Glomerular visceral epithelial cell (primary cell): ENCODE data around the gene CCDC92.
"Not testable (repeated sequence)": the region's sequence is repeated elsewhere in the genome, so short reads cannot be mapped to it uniquely, and the experiment has no call there.

Source experiments
- DNase-seq: peaks from one replicate; pipeline ENCODE4 v3.0.0-alpha.2; 2016; ENCODE audit errors: extremely low spot score

The CCDC92 gene

GRCh38 chr12:123949770-123950165 lies 22.9 kb downstream of the CCDC92 start:
- no peak for DNase-seq

GRCh38 chr12:123948796-123949769 lies 23.5 kb downstream of the CCDC92 start:
- DNase-seq: no peak

- no peak for DNase-seq
Observed at GRCh38 chr12:123948401-123948795, 24.2 kb downstream of the CCDC92 start.

GRCh38 chr12:123947531-123947930 lies 25.1 kb downstream of the CCDC92 start:
- not testable (repeated sequence) for DNase-seq

- DNase-seq: not testable (repeated sequence)
Observed at GRCh38 chr12:123946516-123947505, 25.8 kb downstream of the CCDC92 start.

DNA sequence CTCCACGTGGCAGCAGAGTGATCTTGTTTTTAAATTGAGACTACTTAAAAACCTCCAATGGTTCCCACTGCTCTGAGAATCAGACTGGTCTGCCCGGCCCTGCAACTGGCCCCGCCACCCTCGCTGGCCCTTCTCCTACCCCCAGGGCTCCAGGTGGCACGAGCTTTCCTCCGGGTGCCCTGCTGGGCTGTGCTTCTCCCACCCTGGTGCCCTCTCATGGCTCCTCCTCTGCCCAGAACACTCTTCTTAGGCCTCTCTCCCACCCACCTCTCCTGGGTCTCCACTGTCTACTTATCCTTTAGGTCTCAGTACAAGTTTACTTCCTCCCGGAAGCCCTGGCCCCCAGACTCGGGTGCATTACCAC lies 26.5 kb downstream of the CCDC92 start:
- no peak for DNase-seq

DNA sequence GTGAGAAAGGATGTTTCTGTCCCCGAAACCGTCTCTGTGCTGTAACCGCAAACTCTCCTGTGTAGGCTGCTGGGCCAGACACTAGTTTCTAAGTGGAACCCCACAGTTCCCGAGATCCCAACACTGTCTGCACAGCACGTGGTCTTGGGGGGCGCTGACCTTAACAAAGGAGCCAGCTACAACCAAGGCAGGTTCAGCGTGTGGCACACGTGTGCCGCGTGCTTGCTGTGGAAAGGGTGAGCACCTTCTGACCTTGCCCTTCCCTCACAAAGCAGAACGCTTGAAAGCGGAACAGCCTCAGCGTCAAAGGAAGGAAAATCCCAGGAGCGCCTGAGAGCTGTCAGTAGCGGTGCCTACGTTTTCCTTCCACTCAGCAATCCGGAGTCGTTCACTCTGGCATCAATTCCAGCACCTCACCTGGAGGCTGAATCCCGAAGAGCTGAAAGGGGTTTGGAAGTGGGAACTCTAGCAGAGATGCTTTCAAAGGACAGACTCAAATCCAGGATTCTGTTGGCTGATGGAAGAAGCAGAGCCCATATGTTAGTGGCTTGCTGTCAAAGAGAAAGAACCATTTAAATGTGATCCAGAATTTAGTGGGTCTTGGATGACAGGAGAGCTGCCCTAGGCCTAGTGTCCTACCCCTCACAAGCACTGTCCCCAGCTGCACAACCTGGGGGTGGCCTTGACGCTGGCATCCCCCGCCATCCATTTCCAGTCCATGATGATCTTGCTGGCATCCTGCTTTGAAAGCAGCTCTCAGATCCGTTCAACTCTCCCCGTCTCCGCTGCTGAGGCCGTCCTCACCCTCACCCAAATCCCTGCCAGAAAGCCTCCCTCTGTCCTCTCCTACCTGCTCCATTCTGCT lies 27.1 kb downstream of the CCDC92 start:
- DNase-seq: no peak

DNA sequence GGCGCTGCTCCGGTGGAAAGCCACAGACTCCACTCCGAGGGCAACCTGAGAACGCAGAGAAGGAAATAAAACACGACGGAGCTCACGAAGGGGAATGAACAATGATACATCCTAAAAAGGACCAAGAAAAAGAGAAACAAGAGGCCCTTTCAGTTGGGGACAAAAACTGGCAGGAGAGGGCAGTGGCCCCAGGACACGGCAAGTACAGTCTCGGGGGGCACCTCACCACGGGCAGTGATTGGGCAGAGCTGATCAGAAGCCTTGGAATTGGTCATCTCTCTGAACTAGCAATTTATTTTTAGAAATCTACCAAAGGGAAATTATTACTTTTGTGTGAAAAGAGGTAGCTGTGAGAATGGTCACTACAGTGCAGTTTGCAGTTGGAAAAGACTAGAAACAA lies 27.9 kb downstream of the CCDC92 start:
- DNase-seq: no peak

- no peak for DNase-seq
Observed at GRCh38 chr12:123943816-123944215, 28.8 kb downstream of the CCDC92 start.

DNA sequence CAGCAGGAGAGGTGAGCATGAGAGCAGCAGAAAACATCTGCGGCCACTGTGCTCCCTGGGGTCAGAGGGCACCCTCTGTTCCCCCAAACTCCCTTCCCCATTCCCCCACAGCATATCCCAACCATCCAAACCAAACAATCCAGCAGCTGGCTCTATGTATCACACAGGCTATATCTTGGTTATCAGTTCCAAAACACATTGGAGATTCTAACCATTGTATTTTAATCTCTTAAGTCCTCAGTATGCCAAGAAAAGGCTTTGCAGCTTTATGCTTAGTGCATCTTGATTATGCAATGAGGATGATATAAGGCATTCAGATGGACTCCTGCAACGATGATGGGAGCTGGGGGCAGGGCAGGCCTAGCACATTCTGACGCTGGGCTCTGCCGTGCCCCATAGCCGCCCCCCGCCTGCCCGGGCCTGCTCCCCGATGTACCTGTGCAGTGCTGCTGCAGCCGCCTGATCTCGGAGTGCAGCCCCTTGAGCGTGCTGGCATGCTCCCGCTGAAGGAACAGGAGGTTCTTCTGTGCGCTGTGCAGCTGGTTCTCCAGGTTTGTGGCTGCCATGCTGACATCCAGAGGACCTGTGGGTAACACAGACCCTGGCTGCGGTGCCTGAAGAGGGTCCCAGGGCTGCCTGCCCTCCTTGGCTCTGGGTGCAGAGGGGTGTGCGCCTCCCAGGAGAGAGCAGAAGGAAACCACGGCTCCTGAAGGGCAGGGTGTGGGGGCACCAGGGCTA lies 29.6 kb downstream of the CCDC92 start:
- DNase-seq: no peak

DNA sequence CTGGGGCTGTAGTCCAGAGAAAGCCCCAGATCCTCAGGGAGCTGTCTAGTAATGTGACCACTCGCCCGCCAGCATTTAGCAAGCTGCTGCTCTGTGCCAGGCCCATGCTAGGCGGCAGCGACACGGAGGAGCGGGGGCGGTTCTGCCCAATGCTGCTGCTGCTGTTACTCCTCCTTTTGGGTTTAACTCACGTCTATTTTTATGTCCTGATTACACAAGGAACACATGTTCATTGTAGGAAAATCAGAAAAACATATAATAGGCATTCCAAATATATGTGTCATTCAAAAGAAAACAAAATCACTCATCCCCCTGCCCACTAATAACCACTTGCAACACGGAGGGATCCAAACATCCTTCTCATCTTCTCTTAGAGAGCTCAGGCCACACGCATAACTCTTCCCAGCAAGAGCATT lies 30.4 kb downstream of the CCDC92 start:
- peak; percentile 46 for DNase-seq

DNA sequence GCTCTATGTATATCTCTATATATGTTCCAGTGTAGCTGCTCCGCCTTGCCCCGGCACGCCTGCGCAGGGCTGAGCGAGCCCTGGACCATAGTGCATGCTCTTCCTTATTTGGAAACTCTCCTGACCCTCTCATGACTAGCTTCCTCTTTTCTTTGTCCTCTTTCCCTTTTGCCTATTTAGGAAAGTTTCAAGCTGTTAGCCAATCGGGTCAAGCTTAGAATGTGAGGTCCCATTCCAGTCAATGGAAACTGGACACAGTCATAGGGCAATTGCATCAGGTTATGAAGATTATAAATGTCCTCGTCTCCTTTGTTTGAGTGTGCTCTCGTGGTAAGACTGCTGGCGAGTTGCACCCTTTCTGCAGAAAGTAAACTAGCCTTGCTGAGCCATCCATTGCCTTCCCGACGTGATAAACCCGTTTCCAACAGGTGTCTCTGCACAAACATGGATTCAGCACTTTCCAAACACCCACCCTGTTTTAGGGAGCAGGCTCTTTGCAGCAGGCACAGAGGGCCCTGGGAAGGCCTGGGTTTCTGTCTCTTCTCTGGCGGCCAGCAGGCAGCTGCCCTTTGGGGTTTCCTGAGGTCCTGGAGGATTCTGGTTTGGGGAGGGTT lies 30.9 kb downstream of the CCDC92 start:
- DNase-seq: no peak

DNA sequence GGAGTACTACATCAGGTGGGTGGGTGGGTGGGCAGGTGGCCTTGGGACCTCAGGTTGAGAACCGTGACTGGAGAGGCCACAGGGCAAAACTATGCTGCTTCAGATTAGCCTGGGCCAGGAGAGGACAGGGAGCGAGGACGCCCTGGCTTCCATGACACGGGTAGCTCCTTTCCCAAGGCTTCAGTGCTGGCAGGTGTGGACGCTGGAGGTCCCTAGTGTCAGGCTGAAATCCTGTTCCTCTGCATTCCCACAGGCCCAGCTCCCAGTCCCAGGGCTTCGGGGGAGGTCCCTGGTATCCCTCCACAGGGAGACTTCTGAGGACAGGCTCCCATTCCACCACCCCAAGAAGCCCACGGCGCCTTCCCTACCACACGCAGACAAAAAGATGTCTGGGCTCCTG lies 31.6 kb downstream of the CCDC92 start:
- no peak for DNase-seq

DNA sequence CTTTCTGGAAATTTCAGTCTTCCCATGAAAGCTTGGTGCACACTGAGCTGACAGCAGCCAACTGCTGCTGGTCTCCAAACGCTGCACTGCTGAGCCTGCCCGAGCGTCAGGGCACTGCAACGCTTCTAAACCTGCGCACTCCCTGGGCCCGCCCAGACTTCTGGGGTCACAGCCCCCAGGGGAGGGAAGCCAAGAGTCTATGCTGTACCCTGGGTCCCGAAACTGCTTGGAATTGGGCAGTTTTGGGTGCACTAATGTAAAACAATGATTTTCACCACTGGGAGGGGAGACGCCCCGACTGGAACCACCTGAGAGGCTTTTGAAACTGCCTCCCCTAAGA lies 32.0 kb downstream of the CCDC92 start:
- DNase-seq: no peak

DNA sequence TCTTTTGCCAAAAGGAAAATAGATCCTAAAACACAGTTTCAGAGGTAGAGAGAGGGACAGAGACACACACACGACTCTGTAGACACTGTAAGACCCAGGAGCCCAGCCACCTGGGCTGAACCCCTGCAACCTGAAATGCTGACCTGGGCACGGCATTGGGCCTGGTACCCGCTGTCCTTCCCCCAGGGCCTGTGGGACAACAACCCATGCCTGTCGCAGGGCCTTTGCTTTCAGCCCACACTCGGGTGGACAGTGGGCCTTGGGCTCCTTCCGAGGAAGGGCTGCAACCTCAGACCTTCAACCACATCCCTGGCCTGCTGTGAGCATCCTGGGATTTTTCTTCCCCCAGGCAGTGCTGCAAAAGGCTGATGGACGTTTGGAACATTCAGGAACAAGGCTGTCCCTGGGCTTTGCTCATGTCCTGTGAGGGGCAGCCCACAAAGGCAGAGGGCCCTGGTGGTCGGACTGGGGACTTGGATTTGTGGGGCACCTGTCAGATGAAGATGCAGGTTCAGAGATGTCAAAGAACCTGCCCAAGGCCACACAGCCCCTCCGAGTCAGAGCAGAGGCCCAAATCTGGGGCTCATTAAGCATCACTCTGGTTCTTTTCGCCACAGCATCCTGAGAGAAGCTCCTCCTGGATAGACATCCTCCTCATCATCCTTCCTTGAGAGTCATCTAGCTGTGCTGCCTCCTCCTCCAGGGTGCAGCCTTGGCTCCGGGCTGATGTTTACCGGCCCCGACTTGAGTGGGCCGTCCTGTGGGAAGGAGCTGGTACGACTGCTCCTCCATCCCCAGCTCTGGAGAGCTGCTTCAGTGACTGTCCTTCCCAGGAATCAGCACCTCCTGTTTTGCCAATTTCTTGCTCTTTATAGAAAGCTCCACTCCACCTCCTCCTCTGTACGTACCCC lies 32.7 kb downstream of the CCDC92 start:
- DNase-seq: no peak

DNA sequence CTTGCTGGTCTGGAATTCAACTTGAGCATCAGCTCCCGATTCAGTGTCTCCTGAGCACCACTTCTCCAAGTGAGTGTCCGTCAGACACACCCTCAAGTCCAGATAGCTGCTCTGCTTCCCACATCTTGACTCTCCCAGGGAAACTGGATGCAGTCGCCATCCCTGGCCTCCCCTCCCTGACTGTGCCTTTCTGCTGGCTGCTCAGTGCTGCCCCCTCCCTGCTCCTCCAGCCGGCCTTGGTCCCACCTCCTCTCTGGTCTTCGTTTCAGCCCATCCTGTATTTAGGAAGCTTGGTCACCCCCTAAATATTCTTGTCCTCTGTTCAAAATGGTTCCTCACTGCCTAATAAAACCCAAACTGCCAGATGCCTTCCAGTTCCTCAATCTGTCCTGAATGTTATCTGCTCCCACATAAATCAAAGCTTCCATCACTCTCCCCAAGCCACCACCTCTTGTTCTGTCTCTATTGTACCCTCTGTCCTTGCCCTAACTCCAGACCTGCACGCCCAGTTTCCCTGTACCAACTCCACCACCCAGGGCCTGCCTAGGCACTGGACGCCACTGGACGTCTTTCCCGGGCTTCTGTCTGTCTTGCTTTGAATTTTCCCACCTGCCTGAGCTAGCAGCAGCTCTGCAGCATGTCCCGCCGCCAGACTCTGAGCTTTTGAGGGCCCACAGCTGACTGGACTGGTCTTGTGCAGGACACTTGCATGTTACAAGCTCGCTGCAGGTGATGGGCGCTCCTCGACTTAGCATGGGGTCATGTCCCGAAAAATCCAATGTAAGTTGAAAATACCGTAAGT lies 33.8 kb downstream of the CCDC92 start:
- no peak for DNase-seq

DNA sequence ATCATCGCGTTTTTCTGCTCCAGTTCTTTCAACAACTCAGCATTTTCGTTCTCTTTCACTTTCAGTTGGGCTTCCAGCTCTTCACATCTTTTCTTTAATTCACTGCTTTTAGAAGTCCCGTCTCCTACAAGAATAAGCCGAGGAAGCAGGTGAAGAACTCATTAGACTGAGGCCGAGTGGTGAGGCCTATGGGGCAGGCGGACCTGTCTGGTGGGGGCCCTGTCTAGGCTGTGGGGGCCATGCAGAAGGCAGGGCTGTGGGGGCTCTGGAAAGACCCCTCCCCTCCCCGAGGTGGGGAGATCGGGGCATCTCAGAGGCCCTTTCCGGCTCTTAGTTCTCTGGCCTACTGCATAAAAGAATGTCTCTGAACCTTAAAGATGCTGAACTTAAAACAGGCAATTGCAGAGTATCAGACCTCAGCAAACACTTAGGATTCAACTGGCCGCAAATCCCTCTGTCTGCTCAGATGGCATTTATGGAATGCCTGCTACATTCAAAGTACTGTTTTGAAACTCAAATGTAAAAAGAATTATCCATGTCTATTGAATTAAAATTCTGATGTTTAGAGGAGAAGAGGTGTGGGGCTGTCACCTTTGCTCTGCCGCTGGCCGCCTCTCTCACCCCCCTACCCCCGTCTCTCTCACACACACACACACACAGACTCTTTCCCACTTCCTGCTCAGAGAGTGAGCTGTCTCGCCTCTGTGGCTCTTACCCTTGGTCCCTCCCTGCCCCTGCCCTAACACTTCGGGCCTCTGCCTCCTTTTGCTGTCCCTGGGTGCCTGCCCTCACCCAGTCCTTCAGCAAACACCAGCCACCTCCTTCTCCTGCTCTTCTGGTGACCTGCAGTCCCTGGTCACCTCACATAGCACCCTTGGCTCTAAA lies 34.7 kb downstream of the CCDC92 start:
- DNase-seq: peak; percentile 17
